ENCODE results near the gene MYRF. TPM values are rescaled to one million over a fixed set of nuclear protein-coding genes. Genes with fewer than 3 reads are reported as not detected.

MYRF gene
- total and polyA plus RNA-seq, 2 of the 13 experiments (the other 11 are each of a cell fraction or from before 2014, with no cell fraction given), result 10.2 to 25.9 TPM

- Histone ChIP-seq H3K4me2 (ENCODE audit: low read depth, low read length) (no peak overlapping the region), H3K4me1 (ENCODE audit: insufficient read depth, low read length) (peaks cover 34% of the 10 kb centered on the region), H3K36me3 (replicated peaks in 1 of 2; ENCODE audit: control insufficient read depth in 1 of 2, insufficient read depth in 2 of 2, low read length in 2 of 2) (no peaks in the 10 kb centered on the region), H3K79me2 (ENCODE audit: insufficient read depth, low read length) (peaks cover 33% of the 10 kb centered on the region), H3K27ac (ENCODE audit: extremely low read length, insufficient read depth, low read length) (no peak overlapping the region), H3K9me3 (ENCODE audit: low read length) (no peaks in the 10 kb centered on the region), H2AFZ (ENCODE audit: low read length) (no peak overlapping the region), H3K4me3 (replicated peaks in 1 of 3; ENCODE audit: insufficient read depth in 1 of 3, low read depth in 2 of 3, low read length in 3 of 3) (no peak overlapping the region), H3K27me3 (ENCODE audit: control insufficient read depth in 1 of 2, insufficient read depth in 2 of 2, low read length in 2 of 2) (no peaks in the 10 kb centered on the region), H3K9ac (ENCODE audit: insufficient read depth, low read depth, low read length) (no peak overlapping the region), H4K20me1 (ENCODE audit: insufficient read depth, low read length) (no peaks in the 10 kb centered on the region)
- intact Hi-C loops (cut with micrococcal nuclease; ENCODE audit: unreplicated experiment), result no loop called here
- WGBS (ENCODE audit: low lambda C conversion rate), result 94% methylated on average over 3 of the region's 4 CpGs
- POLR2A ChIA-PET, result no interaction called here
- in situ Hi-C loops (cut with HindIII; ENCODE audit: extremely low pct_ligation_motif_present, low pct_unique_long_range_greater_than_20kb), result no loop called here
- no peak for TF ChIP-seq DDIT3 (CRISPR knock-in tag; IDR thresholded peaks at IDR 0.05)
- no peak for TF ChIP-seq AGO2 (optimal IDR thresholded peaks at IDR 0.05; ENCODE audit: low read depth, low read length)
- no peak for TF ChIP-seq ZNF550 (CRISPR knock-in tag; IDR thresholded peaks at IDR 0.05; ENCODE audit: borderline replicate concordance)
- TF ChIP-seq MBD4 (IDR thresholded peaks at IDR 0.05; ENCODE audit: borderline replicate concordance, low read length), result no peak
- TF ChIP-seq SKI (IDR thresholded peaks at IDR 0.05; ENCODE audit: partially characterized antibody), result no peak
- FAIRE-seq (no peak), ATAC-seq (no peak), DNase-seq (ENCODE audit: low spot score) (no peak)
- no TSS peak for BruUV-seq (replicated peaks)
- CTCF ChIA-PET (ENCODE audit: low intra/inter-chr PET ratio, low total read pairs), result no interaction called here
Observed at GRCh38 chr11:61832207-61832606, 79.8 kb downstream of the MYRF start.

GRCh38 chr11:61832754-61833153 is 80.3 kb downstream of the MYRF start:
- Histone ChIP-seq H3K36me3 (replicated peaks in 1 of 2; ENCODE audit: control insufficient read depth in 1 of 2, insufficient read depth in 2 of 2, low read length in 2 of 2) (no peaks in the 10 kb centered on the region), H3K79me2 (ENCODE audit: insufficient read depth, low read length) (peaks cover 33% of the 10 kb centered on the region), H4K20me1 (ENCODE audit: insufficient read depth, low read length) (no peaks in the 10 kb centered on the region), H2AFZ (ENCODE audit: low read length) (no peak overlapping the region), H3K27ac (ENCODE audit: extremely low read length, insufficient read depth, low read length) (no peak overlapping the region), H3K4me1 (ENCODE audit: insufficient read depth, low read length) (peaks cover 29% of the 10 kb centered on the region), H3K9ac (ENCODE audit: insufficient read depth, low read depth, low read length) (no peak overlapping the region), H3K4me3 (replicated peaks in 1 of 3; ENCODE audit: insufficient read depth in 1 of 3, low read depth in 2 of 3, low read length in 3 of 3) (no peak overlapping the region), H3K27me3 (ENCODE audit: control insufficient read depth in 1 of 2, insufficient read depth in 2 of 2, low read length in 2 of 2) (no peaks in the 10 kb centered on the region), H3K4me2 (ENCODE audit: low read depth, low read length) (no peak overlapping the region), H3K9me3 (ENCODE audit: low read length) (no peaks in the 10 kb centered on the region)
- 90% methylated on average over 7 of the region's 7 CpGs for WGBS (ENCODE audit: low lambda C conversion rate)
- intact Hi-C loops (cut with micrococcal nuclease; ENCODE audit: unreplicated experiment), result loop anchor here (1.0 kb wide), 1 partner anchor 34 kb away; no protein-coding TSS in a partner anchor
- no peak for FAIRE-seq
- in situ Hi-C loops (cut with HindIII; ENCODE audit: extremely low pct_ligation_motif_present, low pct_unique_long_range_greater_than_20kb), result no loop called here
- TF ChIP-seq ZNF335 (CRISPR knock-in tag; IDR thresholded peaks at IDR 0.05) (no peak), ZBTB38 (CRISPR knock-in tag; IDR thresholded peaks at IDR 0.05) (no peak), KDM3A (CRISPR knock-in tag; IDR thresholded peaks at IDR 0.05; ENCODE audit: low read depth) (no peak), GTF2F1 (IDR thresholded peaks at IDR 0.05; ENCODE audit: low read length) (no peak), TRAFD1 (CRISPR knock-in tag; IDR thresholded peaks at IDR 0.05; ENCODE audit: borderline replicate concordance) (no peak)
- DNase-seq (ENCODE audit: low spot score), result no peak
- ChIA-PET POLR2A (no interaction called here), CTCF (ENCODE audit: low intra/inter-chr PET ratio, low total read pairs) (no interaction called here)
- no peak for ATAC-seq
- BruUV-seq (replicated peaks), result no TSS peak

Measured in HepG2 (cell line).